ENCODE measurements around the gene MED15.
"Not testable (repeated sequence)": the region's sequence is repeated elsewhere in the genome, so short reads cannot be mapped to it uniquely, and the experiment has no call there.

MED15 gene

GRCh38 chr22:20536590-20537324, 29.3 kb downstream of the MED15 start:
- Histone ChIP-seq H3K4me1 (peaks cover 6 to 46% (median 34%) of the 10 kb centered on the region in 4 donors), H3K9me3 (no peaks in the 10 kb centered on the region), H3K4me3 (no peak overlapping the region), H3K27me3 (no peaks in the 10 kb centered on the region), H3K27ac (peak overlapping the region; percentile 3 to 25), H3K36me3 (peaks cover 21 to 44% (median 27%) of the 10 kb centered on the region in 3 donors)
- DNase-seq, result no peak
- no peak for TF ChIP-seq CTCF (IDR thresholded peaks at IDR 0.05)
- intact Hi-C loops (cut with DNase I; ENCODE audit: low total_unique reads), result no loop called here

- intact Hi-C loops (cut with DNase I; ENCODE audit: low total_unique reads), result no loop called here
- no peak for DNase-seq
- Histone ChIP-seq H3K27ac (peak overlapping the region in 1 of 2 donors; percentile 25), H3K9me3 (no peaks in the 10 kb centered on the region), H3K27me3 (no peaks in the 10 kb centered on the region), H3K4me1 (peaks cover 5 to 40% (median 28%) of the 10 kb centered on the region in 4 donors), H3K4me3 (no peak overlapping the region), H3K36me3 (peaks cover 21 to 50% (median 33%) of the 10 kb centered on the region in 3 donors)
- TF ChIP-seq CTCF (IDR thresholded peaks at IDR 0.05), result no peak
These were observed 29.9 kb downstream of the MED15 start for GRCh38 chr22:20537325-20537756.

DNA sequence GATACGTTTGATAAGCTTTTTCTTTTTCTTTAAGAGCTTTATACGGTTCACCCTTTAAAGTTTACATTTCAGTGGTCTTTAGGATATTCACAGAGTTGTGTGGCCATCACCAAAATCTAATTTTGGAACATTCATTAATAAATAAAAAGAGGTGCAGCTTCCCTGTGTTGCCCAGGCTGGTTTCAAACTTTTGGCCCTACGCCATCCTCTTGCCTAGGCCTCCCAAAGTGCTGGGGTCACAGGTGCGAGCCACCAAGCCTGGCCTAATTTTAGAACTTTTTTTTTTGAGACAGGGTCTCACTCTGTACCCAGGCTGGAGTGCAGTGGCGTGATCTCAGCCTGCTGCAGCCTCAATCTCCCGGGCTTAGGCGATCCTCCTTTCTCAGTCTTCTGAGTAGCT, 30.6 kb downstream of the MED15 start:
- no peak overlapping the region for H3K27ac ChIP-seq
- no peak overlapping the region for H3K4me3 ChIP-seq
- H3K4me1 ChIP-seq, result peaks cover 0 to 33% (median 22%) of the 10 kb centered on the region in 4 donors
- intact Hi-C loops (cut with DNase I; ENCODE audit: low total_unique reads), result no loop called here
- no peaks in the 10 kb centered on the region for H3K9me3 ChIP-seq
- H3K27me3 ChIP-seq, result no peaks in the 10 kb centered on the region
- TF ChIP-seq CTCF (IDR thresholded peaks at IDR 0.05), result no peak
- no peak for DNase-seq
- peaks cover 21 to 53% (median 36%) of the 10 kb centered on the region in 3 donors for H3K36me3 ChIP-seq

DNA sequence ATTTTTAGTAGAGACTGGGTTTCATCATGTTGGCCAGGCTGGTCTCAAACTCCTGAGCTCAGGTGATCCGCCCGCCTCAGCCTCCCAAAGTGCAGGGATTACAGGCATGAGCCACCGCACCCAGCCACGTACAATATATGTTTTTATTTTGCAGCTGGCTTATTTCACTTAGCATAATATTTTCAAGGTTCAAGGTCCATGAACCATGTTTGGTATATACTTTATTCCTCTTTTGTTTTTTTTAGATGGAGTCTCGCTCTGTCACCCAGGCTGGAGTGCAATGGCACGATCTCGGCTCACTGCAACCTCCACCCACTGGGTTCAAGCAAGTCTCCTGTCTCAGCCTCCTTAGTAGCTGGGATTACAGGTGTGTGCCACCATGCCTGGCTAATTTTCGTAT, 31.5 kb downstream of the MED15 start:
- peak in 1 of 2 donors; percentile 15 for DNase-seq
- H3K4me3 ChIP-seq; H3K9me3 ChIP-seq; intact Hi-C loops (cut with DNase I; ENCODE audit: low total_unique reads); H3K27ac ChIP-seq; H3K27me3 ChIP-seq: not testable (repeated sequence)
- H3K4me1 ChIP-seq, result peaks cover 0 to 24% (median 13%) of the 10 kb centered on the region in 4 donors
- peaks cover 21 to 51% (median 36%) of the 10 kb centered on the region in 3 donors for H3K36me3 ChIP-seq

DNA sequence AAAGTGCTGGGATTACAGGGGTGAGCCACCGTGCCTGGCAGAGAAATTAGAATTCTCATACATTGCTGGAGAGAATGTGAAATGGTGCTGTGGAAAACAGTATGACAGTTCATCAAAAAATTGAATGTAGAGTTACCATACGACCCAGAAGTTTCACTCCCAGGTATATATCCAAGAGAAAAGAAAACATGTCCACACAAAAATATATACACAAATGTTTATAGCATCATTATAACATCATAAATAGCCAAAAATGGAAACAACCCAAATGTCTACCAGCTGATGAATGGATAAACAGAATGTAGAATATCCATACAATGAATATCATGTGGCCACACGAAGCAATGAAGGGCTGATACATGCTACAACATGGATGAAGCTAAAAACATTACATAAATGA, 34.6 kb downstream of the MED15 start:
- DNase-seq, result no peak
- no peak overlapping the region for H3K4me3 ChIP-seq
- intact Hi-C loops (cut with DNase I; ENCODE audit: low total_unique reads), result no loop called here
- no peak for TF ChIP-seq CTCF (IDR thresholded peaks at IDR 0.05)
- H3K9me3 ChIP-seq, result no peaks in the 10 kb centered on the region
- no peak overlapping the region for H3K27ac ChIP-seq
- H3K36me3 ChIP-seq, result peaks cover 20 to 49% (median 40%) of the 10 kb centered on the region in 3 donors
- peaks cover 0 to 27% (median 12%) of the 10 kb centered on the region in 4 donors for H3K4me1 ChIP-seq
- no peaks in the 10 kb centered on the region for H3K27me3 ChIP-seq

DNA sequence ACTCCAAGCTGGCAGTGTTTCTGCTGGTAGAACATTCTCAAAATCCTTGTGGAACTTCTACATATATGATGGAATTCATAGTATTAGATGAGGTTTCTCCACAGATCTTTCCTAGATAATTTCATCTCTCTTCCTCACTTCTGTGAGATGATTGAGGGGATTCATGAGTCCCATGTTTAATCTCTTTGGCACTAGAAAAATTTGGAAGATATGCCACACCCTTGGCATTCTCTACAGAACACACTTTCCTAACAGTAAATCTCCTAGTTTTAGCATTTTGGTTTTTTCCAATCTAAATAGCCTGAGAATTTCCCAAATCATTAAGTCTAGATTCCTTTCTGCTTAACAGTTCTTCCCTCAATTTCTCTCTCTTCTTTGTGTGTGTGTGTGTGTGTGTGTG, 35.3 kb downstream of the MED15 start:
- Histone ChIP-seq H3K27me3 (no peaks in the 10 kb centered on the region), H3K27ac (no peak overlapping the region), H3K4me1 (peaks cover 0 to 29% (median 16%) of the 10 kb centered on the region in 4 donors), H3K4me3 (no peak overlapping the region), H3K9me3 (no peaks in the 10 kb centered on the region), H3K36me3 (peaks cover 14 to 42% (median 34%) of the 10 kb centered on the region in 3 donors)
- no peak for TF ChIP-seq CTCF (IDR thresholded peaks at IDR 0.05)
- no peak for DNase-seq
- intact Hi-C loops (cut with DNase I; ENCODE audit: low total_unique reads), result no loop called here

- Histone ChIP-seq H3K4me1 (peaks cover 4 to 51% (median 33%) of the 10 kb centered on the region in 4 donors), H3K36me3 (peaks cover 0 to 24% (median 20%) of the 10 kb centered on the region in 3 donors), H3K27ac (peak overlapping the region in 1 of 2 donors; percentile 47)
- DNase-seq; intact Hi-C loops (cut with DNase I; ENCODE audit: low total_unique reads); H3K27me3 ChIP-seq; H3K4me3 ChIP-seq; H3K9me3 ChIP-seq: not testable (repeated sequence)
These were observed 37.9 kb downstream of the MED15 start for GRCh38 chr22:20545318-20545634.
